ENCODE results near the gene CCNE1.

DNA sequence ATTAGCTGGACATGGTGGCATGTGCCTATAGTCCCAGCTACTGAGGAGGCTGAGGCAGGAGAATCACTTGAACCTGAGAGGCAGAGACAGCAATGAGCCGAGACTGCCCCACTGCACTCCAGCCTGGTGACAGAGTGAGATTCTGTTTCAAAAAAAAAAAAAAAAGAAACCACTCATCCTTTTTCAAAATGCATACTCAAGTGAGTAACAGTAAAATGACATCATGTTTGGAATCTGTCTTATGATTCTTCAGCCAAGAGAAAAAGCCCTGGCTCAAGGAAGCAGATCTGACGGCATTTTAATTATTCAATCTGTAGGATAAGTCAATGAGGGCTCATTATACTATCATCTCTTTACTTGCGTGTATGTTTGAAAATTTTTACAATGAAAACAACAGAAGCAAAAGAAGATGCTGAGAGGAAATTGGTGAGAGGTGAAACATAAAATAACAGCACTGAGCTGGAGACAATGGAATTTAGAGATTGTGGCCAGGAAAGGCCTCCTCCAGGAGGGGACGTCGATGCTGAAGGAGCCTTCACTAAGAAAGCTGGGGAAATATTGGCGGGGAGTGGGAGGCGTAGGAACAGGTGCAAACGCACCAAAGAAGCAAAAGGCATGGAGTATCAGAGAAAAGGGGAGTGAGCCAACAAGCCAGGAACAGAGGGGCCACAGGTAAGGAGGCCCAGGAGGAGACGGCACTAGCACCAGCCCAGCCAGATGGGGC lies 12.9 kb upstream of the CCNE1 start:
- TF ChIP-seq, protein P1, sequence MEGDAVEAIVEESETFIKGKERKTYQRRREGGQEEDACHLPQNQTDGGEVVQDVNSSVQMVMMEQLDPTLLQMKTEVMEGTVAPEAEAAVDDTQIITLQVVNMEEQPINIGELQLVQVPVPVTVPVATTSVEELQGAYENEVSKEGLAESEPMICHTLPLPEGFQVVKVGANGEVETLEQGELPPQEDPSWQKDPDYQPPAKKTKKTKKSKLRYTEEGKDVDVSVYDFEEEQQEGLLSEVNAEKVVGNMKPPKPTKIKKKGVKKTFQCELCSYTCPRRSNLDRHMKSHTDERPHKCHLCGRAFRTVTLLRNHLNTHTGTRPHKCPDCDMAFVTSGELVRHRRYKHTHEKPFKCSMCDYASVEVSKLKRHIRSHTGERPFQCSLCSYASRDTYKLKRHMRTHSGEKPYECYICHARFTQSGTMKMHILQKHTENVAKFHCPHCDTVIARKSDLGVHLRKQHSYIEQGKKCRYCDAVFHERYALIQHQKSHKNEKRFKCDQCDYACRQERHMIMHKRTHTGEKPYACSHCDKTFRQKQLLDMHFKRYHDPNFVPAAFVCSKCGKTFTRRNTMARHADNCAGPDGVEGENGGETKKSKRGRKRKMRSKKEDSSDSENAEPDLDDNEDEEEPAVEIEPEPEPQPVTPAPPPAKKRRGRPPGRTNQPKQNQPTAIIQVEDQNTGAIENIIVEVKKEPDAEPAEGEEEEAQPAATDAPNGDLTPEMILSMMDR (conservative IDR thresholded peaks at IDR 0.05; ENCODE audit: low read depth in 2 of 2), result no peak
- TF ChIP-seq POLR2AphosphoS5 (IDR thresholded peaks at IDR 0.05; ENCODE audit: low read depth) (no peak), EZH2phosphoT487 (IDR thresholded peaks at IDR 0.05; ENCODE audit: unreplicated experiment) (no peak), CREB1 (CRISPR knock-in tag; IDR thresholded peaks at IDR 0.05; ENCODE audit: low read depth) (no peak), EZH2 (IDR thresholded peaks at IDR 0.05; ENCODE audit: low read depth, unreplicated experiment) (no peak), ETS1 (IDR thresholded peaks at IDR 0.05) (no peak), ZNF114 (CRISPR knock-in tag; IDR thresholded peaks at IDR 0.05) (no peak), ZNF331 (CRISPR knock-in tag; IDR thresholded peaks at IDR 0.05; ENCODE audit: low read depth) (no peak), NANOG (IDR thresholded peaks at IDR 0.05; ENCODE audit: borderline replicate concordance) (no peak), STAT1 (IDR thresholded peaks at IDR 0.05; ENCODE audit: unreplicated experiment) (no peak)
- TF ChIP-seq, protein P2, sequence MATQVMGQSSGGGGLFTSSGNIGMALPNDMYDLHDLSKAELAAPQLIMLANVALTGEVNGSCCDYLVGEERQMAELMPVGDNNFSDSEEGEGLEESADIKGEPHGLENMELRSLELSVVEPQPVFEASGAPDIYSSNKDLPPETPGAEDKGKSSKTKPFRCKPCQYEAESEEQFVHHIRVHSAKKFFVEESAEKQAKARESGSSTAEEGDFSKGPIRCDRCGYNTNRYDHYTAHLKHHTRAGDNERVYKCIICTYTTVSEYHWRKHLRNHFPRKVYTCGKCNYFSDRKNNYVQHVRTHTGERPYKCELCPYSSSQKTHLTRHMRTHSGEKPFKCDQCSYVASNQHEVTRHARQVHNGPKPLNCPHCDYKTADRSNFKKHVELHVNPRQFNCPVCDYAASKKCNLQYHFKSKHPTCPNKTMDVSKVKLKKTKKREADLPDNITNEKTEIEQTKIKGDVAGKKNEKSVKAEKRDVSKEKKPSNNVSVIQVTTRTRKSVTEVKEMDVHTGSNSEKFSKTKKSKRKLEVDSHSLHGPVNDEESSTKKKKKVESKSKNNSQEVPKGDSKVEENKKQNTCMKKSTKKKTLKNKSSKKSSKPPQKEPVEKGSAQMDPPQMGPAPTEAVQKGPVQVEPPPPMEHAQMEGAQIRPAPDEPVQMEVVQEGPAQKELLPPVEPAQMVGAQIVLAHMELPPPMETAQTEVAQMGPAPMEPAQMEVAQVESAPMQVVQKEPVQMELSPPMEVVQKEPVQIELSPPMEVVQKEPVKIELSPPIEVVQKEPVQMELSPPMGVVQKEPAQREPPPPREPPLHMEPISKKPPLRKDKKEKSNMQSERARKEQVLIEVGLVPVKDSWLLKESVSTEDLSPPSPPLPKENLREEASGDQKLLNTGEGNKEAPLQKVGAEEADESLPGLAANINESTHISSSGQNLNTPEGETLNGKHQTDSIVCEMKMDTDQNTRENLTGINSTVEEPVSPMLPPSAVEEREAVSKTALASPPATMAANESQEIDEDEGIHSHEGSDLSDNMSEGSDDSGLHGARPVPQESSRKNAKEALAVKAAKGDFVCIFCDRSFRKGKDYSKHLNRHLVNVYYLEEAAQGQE (IDR thresholded peaks at IDR 0.05; ENCODE audit: unreplicated experiment), result no peak
